HCT116 (cell line): ENCODE results near the gene EFL1.
"Not testable (repeated sequence)": the region's sequence is repeated elsewhere in the genome, so short reads cannot be mapped to it uniquely, and the experiment has no call there.

Experiments used
- CEBPB ChIP-seq: IDR thresholded peaks from 2 replicates; pipeline ENCODE4 v1.6.1; 2012; ENCODE audit warnings: low read depth
- CTCF ChIP-seq, 3 experiments: fragments of 200-600 bp in 1 of 3; sonication (generic) in 1 of 3; IDR thresholded peaks in 2 of 3; conservative IDR thresholded peaks in 1 of 3; 2 replicates each; pipeline ENCODE4 v1.5.1; 2012 to 2017; ENCODE audit warnings: low read depth in 2 of 3, low read length in 2 of 3, antibody characterized with exemption in 1 of 3, borderline replicate concordance in 1 of 3, control low read depth in 1 of 3, mild to moderate bottlenecking in 1 of 3, mixed read lengths in 1 of 3, mixed run types in 1 of 3, moderate library complexity in 1 of 3; ENCODE audit not compliant: insufficient read depth in 1 of 3
- EZH2 ChIP-seq: fragments of 200-600 bp; sonication (generic); IDR thresholded peaks from 2 replicates; pipeline ENCODE4 v1.6.1; 2017; ENCODE audit warnings: antibody characterized with exemption, mixed run types
- JUND ChIP-seq: IDR thresholded peaks from 2 replicates; pipeline ENCODE4 v1.6.1; 2012
- MAX ChIP-seq: IDR thresholded peaks from 2 replicates; pipeline ENCODE4 v1.6.1; 2012
- POLR2A ChIP-seq: IDR thresholded peaks from 2 replicates; pipeline ENCODE4 v1.7.0; 2011; ENCODE audit warnings: borderline replicate concordance; ENCODE audit not compliant: insufficient read depth, insufficient read length; ENCODE audit errors: extremely low read depth
- POLR2AphosphoS5 ChIP-seq: IDR thresholded peaks from 2 replicates; pipeline ENCODE4 v1.6.1; 2011; ENCODE audit warnings: mild to moderate bottlenecking, low read depth, low read length, moderate library complexity
- REST ChIP-seq: IDR thresholded peaks from 2 replicates; pipeline ENCODE4 v1.6.1; 2012; ENCODE audit warnings: low read depth
- SIN3A ChIP-seq: IDR thresholded peaks from 2 replicates; pipeline ENCODE4 v1.6.1; 2012; ENCODE audit warnings: low read depth
- YY1 ChIP-seq: IDR thresholded peaks from 2 replicates; pipeline ENCODE4 v1.6.1; 2011; ENCODE audit warnings: low read length, low read depth, moderate library complexity, mild to moderate bottlenecking; ENCODE audit not compliant: insufficient replicate concordance; ENCODE audit errors: extremely low read depth
- ZFX ChIP-seq: fragments of 450-650 bp; IDR thresholded peaks from 2 replicates; pipeline ENCODE4 v1.6.1; 2017

GRCh38 chr15:82288202-82288601 is 25.7 kb upstream of the EFL1 start:
- TF ChIP-seq CTCF (IDR thresholded peaks at IDR 0.05 in 2 of 3, conservative IDR thresholded peaks at IDR 0.05 in 1 of 3; ENCODE audit: borderline replicate concordance in 1 of 3, insufficient read depth in 1 of 3, low read depth in 2 of 3, low read length in 2 of 3); CEBPB; YY1; SIN3A; MAX; JUND; ZFX; POLR2A; REST; POLR2AphosphoS5; EZH2: not testable (repeated sequence)
